Measurements from ENCODE around the gene CCDC82. TPM values are rescaled to one million over a fixed set of nuclear protein-coding genes. Genes with fewer than 3 reads are reported as not detected.

Gene CCDC82
- total RNA-seq, 1 donor from 2014 or later: 56.3 TPM

DNA sequence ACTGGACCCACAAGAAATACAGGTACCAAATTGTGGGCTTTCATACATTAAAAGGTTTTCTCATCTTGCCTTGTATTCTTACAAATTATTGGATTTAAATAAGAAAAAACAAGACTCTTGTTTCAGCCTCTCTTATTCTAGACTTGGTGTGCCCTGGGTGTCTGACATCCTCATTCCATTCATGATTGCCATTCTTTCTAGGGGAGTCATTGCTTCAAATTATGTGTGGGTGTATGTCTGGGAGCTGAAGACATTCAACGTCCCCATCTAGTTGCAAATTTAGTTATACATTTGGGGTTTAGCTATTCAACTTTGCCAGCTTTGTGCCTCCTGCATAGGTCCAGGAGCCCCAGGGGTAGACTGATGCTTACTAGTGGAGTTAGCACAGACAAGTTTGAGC is 64.8 kb downstream of the CCDC82 start:
- H3K4me1 Mint-ChIP-seq (ENCODE audit: low read depth, unreplicated experiment): peaks cover 9% of the 10 kb centered on the region
- no peak overlapping the region for H3K27ac Mint-ChIP-seq (ENCODE audit: unreplicated experiment)
- H3K4me3 Mint-ChIP-seq (ENCODE audit: unreplicated experiment): no peak overlapping the region
- H3K27me3 Mint-ChIP-seq (ENCODE audit: unreplicated experiment): no peaks in the 10 kb centered on the region
- TF ChIP-seq, protein P1, sequence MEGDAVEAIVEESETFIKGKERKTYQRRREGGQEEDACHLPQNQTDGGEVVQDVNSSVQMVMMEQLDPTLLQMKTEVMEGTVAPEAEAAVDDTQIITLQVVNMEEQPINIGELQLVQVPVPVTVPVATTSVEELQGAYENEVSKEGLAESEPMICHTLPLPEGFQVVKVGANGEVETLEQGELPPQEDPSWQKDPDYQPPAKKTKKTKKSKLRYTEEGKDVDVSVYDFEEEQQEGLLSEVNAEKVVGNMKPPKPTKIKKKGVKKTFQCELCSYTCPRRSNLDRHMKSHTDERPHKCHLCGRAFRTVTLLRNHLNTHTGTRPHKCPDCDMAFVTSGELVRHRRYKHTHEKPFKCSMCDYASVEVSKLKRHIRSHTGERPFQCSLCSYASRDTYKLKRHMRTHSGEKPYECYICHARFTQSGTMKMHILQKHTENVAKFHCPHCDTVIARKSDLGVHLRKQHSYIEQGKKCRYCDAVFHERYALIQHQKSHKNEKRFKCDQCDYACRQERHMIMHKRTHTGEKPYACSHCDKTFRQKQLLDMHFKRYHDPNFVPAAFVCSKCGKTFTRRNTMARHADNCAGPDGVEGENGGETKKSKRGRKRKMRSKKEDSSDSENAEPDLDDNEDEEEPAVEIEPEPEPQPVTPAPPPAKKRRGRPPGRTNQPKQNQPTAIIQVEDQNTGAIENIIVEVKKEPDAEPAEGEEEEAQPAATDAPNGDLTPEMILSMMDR (IDR thresholded peaks at IDR 0.05; ENCODE audit: partially characterized antibody, unreplicated experiment): no peak
- no peaks in the 10 kb centered on the region for H3K36me3 Mint-ChIP-seq (ENCODE audit: unreplicated experiment)
- DNase-seq: no peak
- H3K9me3 Mint-ChIP-seq (ENCODE audit: unreplicated experiment): no peaks in the 10 kb centered on the region

DNA sequence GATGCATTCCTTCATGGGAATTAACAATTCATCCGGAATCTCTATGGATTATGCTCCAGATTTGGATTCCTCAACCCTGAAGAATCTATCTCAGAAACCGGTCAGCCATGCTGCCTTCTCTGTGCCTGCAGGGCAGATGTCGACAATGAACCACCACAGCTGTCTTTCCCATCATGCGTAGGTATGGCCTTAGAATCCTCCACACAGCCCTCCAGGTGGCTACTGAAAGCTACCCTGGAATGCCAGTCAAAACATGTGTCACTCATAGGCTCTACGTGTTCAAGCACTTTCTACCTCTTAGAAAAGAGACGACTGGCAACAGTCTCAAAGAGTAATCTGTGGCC is 66.1 kb downstream of the CCDC82 start:
- Mint-ChIP-seq H3K27ac (ENCODE audit: unreplicated experiment) (no peak overlapping the region), H3K36me3 (ENCODE audit: unreplicated experiment) (no peaks in the 10 kb centered on the region), H3K4me1 (ENCODE audit: low read depth, unreplicated experiment) (peaks cover 2% of the 10 kb centered on the region), H3K9me3 (ENCODE audit: unreplicated experiment) (no peaks in the 10 kb centered on the region), H3K27me3 (ENCODE audit: unreplicated experiment) (no peaks in the 10 kb centered on the region), H3K4me3 (ENCODE audit: unreplicated experiment) (no peak overlapping the region)
- TF ChIP-seq, protein P1 (IDR thresholded peaks at IDR 0.05; ENCODE audit: partially characterized antibody, unreplicated experiment): no peak
- DNase-seq: no peak

DNA sequence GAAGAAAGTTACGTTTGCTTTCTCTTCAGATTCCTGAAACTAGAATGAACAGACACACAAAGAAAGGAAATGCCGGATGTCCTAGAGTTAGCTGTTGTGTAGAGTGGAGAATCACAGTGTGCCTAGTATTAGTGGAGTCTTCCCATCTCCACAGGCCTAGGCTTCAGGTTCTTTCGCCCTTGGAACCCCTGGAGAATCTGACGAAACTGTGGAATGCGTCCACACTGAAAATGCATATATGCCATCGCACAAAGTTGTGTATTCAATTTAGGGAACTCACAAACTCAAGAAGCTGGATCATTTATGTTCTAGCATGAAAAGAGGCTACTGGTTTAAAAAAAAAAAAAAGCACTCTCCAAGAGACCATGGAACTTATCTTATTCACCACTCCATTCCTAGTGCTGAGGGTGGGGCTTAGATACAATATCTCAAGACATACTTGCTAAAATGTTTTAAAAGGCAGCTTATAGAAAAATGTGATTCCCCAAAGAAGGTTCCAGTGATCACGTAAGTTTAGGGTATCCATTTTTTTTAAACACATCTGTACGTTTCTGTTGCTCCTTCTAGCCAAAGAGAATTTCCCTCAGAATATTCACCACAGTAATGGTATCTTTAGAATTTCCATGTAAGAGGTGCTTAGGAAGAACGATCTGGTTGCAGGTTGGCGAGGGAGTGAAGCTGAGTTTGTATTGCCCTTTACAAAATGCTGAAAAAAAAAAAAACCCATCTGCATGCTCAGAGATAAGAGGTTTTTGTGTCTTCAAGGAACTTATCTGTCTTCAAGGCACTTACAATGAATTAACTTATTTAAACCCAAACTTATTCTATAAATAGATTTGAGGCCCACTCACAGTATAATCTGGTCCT is 66.7 kb downstream of the CCDC82 start:
- H3K27ac Mint-ChIP-seq (ENCODE audit: unreplicated experiment): no peak overlapping the region
- no peaks in the 10 kb centered on the region for H3K9me3 Mint-ChIP-seq (ENCODE audit: unreplicated experiment)
- TF ChIP-seq, protein P1 (IDR thresholded peaks at IDR 0.05; ENCODE audit: partially characterized antibody, unreplicated experiment): no peak
- DNase-seq: no peak
- H3K4me1 Mint-ChIP-seq (ENCODE audit: low read depth, unreplicated experiment): no peaks in the 10 kb centered on the region
- no peaks in the 10 kb centered on the region for H3K36me3 Mint-ChIP-seq (ENCODE audit: unreplicated experiment)
- no peak overlapping the region for H3K4me3 Mint-ChIP-seq (ENCODE audit: unreplicated experiment)
- H3K27me3 Mint-ChIP-seq (ENCODE audit: unreplicated experiment): no peaks in the 10 kb centered on the region

DNA sequence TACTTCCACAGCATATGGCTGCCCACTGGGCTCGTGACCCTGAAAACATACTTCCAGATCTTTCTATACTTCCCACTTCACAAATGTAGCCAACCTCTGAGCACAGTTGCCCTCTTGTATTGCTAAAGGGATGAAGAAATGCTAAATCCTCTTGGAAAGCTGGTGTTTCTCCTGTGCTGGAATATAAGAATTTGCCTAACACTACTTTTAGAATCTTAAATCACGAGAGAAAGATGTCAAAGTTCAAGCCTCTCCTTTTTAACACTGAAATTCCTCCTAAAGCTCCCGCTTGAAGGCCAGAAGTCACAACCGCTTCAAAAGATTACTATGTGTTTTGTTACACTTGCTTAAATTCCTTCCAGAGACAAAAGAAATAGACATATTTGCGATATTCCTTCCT is 68.6 kb downstream of the CCDC82 start:
- H3K36me3 Mint-ChIP-seq (ENCODE audit: unreplicated experiment): no peaks in the 10 kb centered on the region
- TF ChIP-seq, protein P1 (IDR thresholded peaks at IDR 0.05; ENCODE audit: partially characterized antibody, unreplicated experiment): no peak
- no peaks in the 10 kb centered on the region for H3K4me1 Mint-ChIP-seq (ENCODE audit: low read depth, unreplicated experiment)
- no peaks in the 10 kb centered on the region for H3K9me3 Mint-ChIP-seq (ENCODE audit: unreplicated experiment)
- H3K27me3 Mint-ChIP-seq (ENCODE audit: unreplicated experiment): no peaks in the 10 kb centered on the region
- H3K27ac Mint-ChIP-seq (ENCODE audit: unreplicated experiment): no peak overlapping the region
- no peak overlapping the region for H3K4me3 Mint-ChIP-seq (ENCODE audit: unreplicated experiment)
- no peak for DNase-seq

DNA sequence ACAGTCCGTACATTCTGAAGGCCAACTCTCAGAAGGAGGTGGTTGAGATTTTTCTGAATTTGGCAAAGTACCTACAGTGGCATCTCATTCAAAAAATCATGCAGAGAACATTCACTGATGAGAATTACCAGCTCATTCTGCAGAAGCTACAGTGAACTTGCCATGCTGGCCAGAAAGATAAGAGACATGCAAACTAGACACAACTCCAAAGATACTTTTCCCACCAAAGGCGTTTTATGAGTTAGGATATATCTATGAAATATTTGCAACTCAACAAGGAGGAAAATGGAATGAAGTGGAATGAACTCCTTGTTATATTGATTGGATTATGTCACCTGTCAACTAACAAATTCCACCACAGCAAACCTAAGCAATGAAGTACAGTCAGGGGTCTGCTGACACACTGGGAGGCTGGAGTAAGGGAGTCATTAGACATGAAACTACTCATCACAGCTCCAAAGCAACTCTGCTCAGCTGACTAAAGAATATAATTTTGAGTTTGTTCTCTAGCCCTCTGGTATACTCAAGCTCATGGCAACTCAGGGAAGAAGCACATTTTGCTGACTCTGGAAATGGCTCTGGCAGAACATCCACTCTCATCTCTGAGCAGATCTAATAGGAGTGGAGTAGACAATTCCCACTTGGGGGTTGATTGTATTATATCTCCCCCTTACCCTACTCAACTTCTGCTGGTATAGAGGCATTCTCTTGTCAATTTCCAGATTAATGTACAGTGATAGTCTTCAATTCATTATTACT is 69.6 kb downstream of the CCDC82 start:
- Mint-ChIP-seq H3K27ac (ENCODE audit: unreplicated experiment) (no peak overlapping the region), H3K9me3 (ENCODE audit: unreplicated experiment) (no peaks in the 10 kb centered on the region), H3K4me1 (ENCODE audit: low read depth, unreplicated experiment) (no peaks in the 10 kb centered on the region), H3K36me3 (ENCODE audit: unreplicated experiment) (no peaks in the 10 kb centered on the region), H3K27me3 (ENCODE audit: unreplicated experiment) (no peaks in the 10 kb centered on the region), H3K4me3 (ENCODE audit: unreplicated experiment) (no peak overlapping the region)
- no peak for DNase-seq
- TF ChIP-seq, protein P1 (IDR thresholded peaks at IDR 0.05; ENCODE audit: partially characterized antibody, unreplicated experiment): no peak

Measured in glutamatergic neuron (in vitro differentiated cells).